Measurements from ENCODE around the gene GRM1.

GRCh38 chr6:146190581-146190980, 161.7 kb downstream of the GRM1 start:
- TF ChIP-seq POLR2AphosphoS5 (IDR thresholded peaks at IDR 0.05; ENCODE audit: borderline replicate concordance, low read depth, low read length) (no peak), EZH2 (IDR thresholded peaks at IDR 0.05) (no peak)
